A549 (cell line): Measurements from ENCODE around the gene MTHFD2. TPM values are rescaled to one million over a fixed set of nuclear protein-coding genes. Genes with fewer than 3 reads are reported as not detected.

Experiments
- ATAC-seq, 2 experiments: fragments of 200-7000 bp in 1 of 2; fragments of >200 bp in 1 of 2; cut with Nextera tagmentation in 1 of 2; cut with Tn5 transposase in 1 of 2; 3 replicates each; pipeline versions ENCODE4 v1.8.0 to v1.9.1; 2018 to 2020; ENCODE audit warnings: mild to moderate bottlenecking in 1 of 2, moderate library complexity in 1 of 2
- CTCF ChIA-PET: fragments of 300-600 bp; sonication (Branson Sonifier 250); formaldehyde crosslinking; extraction: SDS; loops from one replicate; lab custom pipeline; 2021; ENCODE audit warnings: antibody characterized with exemption, inconsistent platforms; lab: Yijun Ruan, JAX
- POLR2A ChIA-PET: fragments of 350-600 bp; formaldehyde crosslinking; extraction: SDS; loops from one replicate; lab custom pipeline; 2021; ENCODE audit warnings: antibody characterized with exemption, inconsistent platforms; lab: Yijun Ruan, JAX
- DNase-seq, 2 experiments: peaks; one replicate each; pipeline versions ENCODE4 v3.0.0 to v3.0.0-alpha.2; 2011 to 2016; ENCODE audit warnings: low read depth in 1 of 2, low spot score in 1 of 2
- FAIRE-seq: peaks from 2 replicates; lab custom pipeline; 2011; peaks lifted over from hg19 to GRCh38; lab: Jason Lieb, UNC
- H3K27ac ChIP-seq, 2 experiments: fragments of >200 bp; sonication (Bioruptor Twin); formaldehyde crosslinking; 3 replicates each; pipeline ENCODE4 v1.5.1; 2016 to 2017
- H3K4me1 ChIP-seq: fragments of >200 bp; sonication (Bioruptor Twin); formaldehyde crosslinking; 3 replicates; pipeline ENCODE4 v1.6.1; 2016
- H3K4me2 ChIP-seq: fragments of >200 bp; sonication (Bioruptor Twin); formaldehyde crosslinking; 3 replicates; pipeline ENCODE4 v1.6.1; 2016
- H3K4me3 ChIP-seq: fragments of >200 bp; sonication (Bioruptor Twin); formaldehyde crosslinking; 3 replicates; pipeline ENCODE4 v1.5.1; 2016
- H3K9me3 ChIP-seq: fragments of >200 bp; sonication (Bioruptor Twin); formaldehyde crosslinking; 3 replicates; pipeline ENCODE4 v1.6.1; 2016
- ATOH8 ChIP-seq: fragments of 250-450 bp; sonication (Bioruptor Pico); IDR thresholded peaks from 2 replicates; pipeline ENCODE4 v1.5.0; 2020; ENCODE audit warnings: low read depth, mild to moderate bottlenecking, moderate library complexity
- CBX8 ChIP-seq: fragments of 200-600 bp; sonication (generic); IDR thresholded peaks from 2 replicates; pipeline ENCODE4 v1.6.1; 2016
- CEBPB ChIP-seq, 2 experiments: fragments of >200 bp in 1 of 2; sonication (Bioruptor Twin) in 1 of 2; formaldehyde crosslinking in 1 of 2; IDR thresholded peaks; 2 replicates each; pipeline ENCODE4 v1.6.1; 2012 to 2016
- E2F6 ChIP-seq: IDR thresholded peaks from 2 replicates; pipeline ENCODE4 v1.6.1; 2012; ENCODE audit warnings: low read depth, borderline replicate concordance
- EHMT2 ChIP-seq: fragments of 200-600 bp; sonication (generic); IDR thresholded peaks from 2 replicates; pipeline ENCODE4 v1.6.1; 2016; ENCODE audit warnings: antibody characterized with exemption, low read depth, mild to moderate bottlenecking, moderate library complexity
- JUN ChIP-seq, 2 experiments: fragments of >200 bp; sonication (Bioruptor Twin); formaldehyde crosslinking; IDR thresholded peaks; 2 replicates in 1 of 2; 3 replicates in 1 of 2; pipeline ENCODE4 v1.6.1; 2016 to 2017
- MAFK ChIP-seq: fragments of 450-650 bp; IDR thresholded peaks from 2 replicates; pipeline ENCODE4 v1.6.1; 2014; ENCODE audit not compliant: partially characterized antibody
- MAZ ChIP-seq: fragments of 150-350 bp; IDR thresholded peaks from 2 replicates; pipeline ENCODE4 v1.6.1; 2014; ENCODE audit warnings: antibody characterized with exemption, low read depth, low read length, borderline replicate concordance
- RAD21 ChIP-seq, 2 experiments: fragments of >200 bp in 1 of 2; sonication (Bioruptor Twin) in 1 of 2; formaldehyde crosslinking in 1 of 2; IDR thresholded peaks in 1 of 2; conservative IDR thresholded peaks in 1 of 2; 2 replicates in 1 of 2; 3 replicates in 1 of 2; pipeline ENCODE4 v1.6.1; 2012 to 2018; ENCODE audit warnings: inconsistent platforms in 1 of 2
- RCOR1 ChIP-seq: fragments of 150-350 bp; IDR thresholded peaks from 2 replicates; pipeline ENCODE4 v1.6.1; 2014; ENCODE audit warnings: antibody characterized with exemption, low read length, low read depth
- REST ChIP-seq: fragments of 200-600 bp; sonication (generic); IDR thresholded peaks from 2 replicates; pipeline ENCODE4 v1.6.1; 2016; ENCODE audit warnings: antibody characterized with exemption, mild to moderate bottlenecking, moderate library complexity
- SMC3 ChIP-seq: fragments of >200 bp; sonication (Bioruptor Twin); formaldehyde crosslinking; IDR thresholded peaks from 3 replicates; pipeline ENCODE4 v1.6.1; 2018; ENCODE audit warnings: inconsistent platforms
- TP53 ChIP-seq: fragments of 250-450 bp; sonication (Bioruptor Pico); IDR thresholded peaks from 2 replicates; pipeline ENCODE4 v1.5.0; 2021; ENCODE audit warnings: mild to moderate bottlenecking, moderate library complexity
- ZSCAN20 ChIP-seq: fragments of 250-450 bp; sonication (Bioruptor Pico); IDR thresholded peaks from 2 replicates; pipeline ENCODE4 v1.8.0; 2022; ENCODE audit warnings: mild to moderate bottlenecking, moderate library complexity
- WGBS: methylation state at CpG from one replicate; pipeline ENCODE4 v1.1.6; 2017; ENCODE audit errors: missing lambda C conversion rate; 5-methylcytosine and 5-hydroxymethylcytosine counted together
- polyA plus RNA-seq, 4 experiments: library from polyadenylated mRNA; depleted of rRNA in 3 of 4; stranded (reverse); fragments of >200 nt; fragmentation: RNase III in 1 of 4; extraction: RNeasy Plus Mini Kit Qiagen cat#74134 plus additional on column Dnase treatment in 1 of 4; gene quantifications; 2 replicates in 3 of 4; 3 replicates in 1 of 4; pipeline ENCODE4 v1.2.3, GENCODE V29; 2011 to 2017
- TF ChIP-seq, protein P1 (sequence below): IDR thresholded peaks from 2 replicates; pipeline ENCODE4 v1.6.1; 2012
- TF ChIP-seq, protein P2 (sequence below): fragments of 150-350 bp; IDR thresholded peaks from 2 replicates; pipeline ENCODE4 v1.6.1; 2014; ENCODE audit warnings: low read depth, mild to moderate bottlenecking, low read length
- TF ChIP-seq, protein P3 (sequence below): fragments of >200 bp; sonication (Bioruptor Twin); formaldehyde crosslinking; IDR thresholded peaks from 3 replicates; pipeline ENCODE4 v1.6.1; 2016

MTHFD2 gene
- polyA plus RNA-seq, 2 of the 4 experiments (the other 2 are of a cell fraction) = 149 to 608 TPM

DNA sequence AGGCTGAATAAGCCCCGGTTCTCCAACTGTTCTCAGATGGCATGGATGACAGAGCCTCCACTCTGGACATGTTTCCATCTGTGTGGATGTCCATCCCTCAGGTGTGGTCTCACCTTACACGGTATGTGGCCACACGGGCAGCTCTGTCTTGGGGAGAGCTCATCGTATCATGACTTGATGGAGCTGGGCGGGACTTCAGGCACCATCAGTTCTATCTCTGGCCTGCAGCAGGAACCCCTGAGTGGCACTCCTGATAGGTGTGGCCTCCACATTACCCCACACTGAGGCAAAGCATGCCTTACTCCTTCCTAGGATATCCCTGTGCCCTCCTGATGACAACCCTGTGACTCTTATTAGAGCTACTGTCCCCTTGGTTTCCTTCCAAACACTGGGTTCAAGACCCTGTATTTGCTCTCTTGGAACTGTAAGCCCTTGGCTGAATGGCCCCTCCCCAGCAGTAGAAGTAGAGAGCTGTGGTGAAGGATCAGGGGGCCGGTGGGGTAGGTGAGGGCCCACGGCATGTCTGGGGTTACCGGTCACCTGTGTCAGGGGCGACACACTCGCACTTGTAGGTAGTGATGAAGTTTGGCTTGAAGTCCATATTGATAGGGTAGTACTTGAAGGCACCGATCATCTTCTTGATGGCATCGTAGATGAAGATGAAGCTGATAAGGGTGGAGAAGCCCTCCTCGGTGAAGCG, 48.2 kb downstream of the MTHFD2 start:
- no peak overlapping the region for H3K4me3 ChIP-seq
- no peaks in the 10 kb centered on the region for H3K4me1 ChIP-seq
- TF ChIP-seq JUN (IDR thresholded peaks at IDR 0.05) (no peak), MAZ (no peak), CBX8 (no peak), MAFK (no peak), ATOH8 (CRISPR knock-in tag) (no peak), SMC3 (no peak), RCOR1 (no peak), CEBPB (IDR thresholded peaks at IDR 0.05) (no peak), E2F6 (no peak), REST (no peak), RAD21 (conservative IDR thresholded peaks at IDR 0.05 in 1 of 2, IDR thresholded peaks at IDR 0.05 in 1 of 2) (no peak), EHMT2 (no peak), TP53 (CRISPR knock-in tag) (no peak), ZSCAN20 (CRISPR knock-in tag) (no peak)
- TF ChIP-seq, protein P1, sequence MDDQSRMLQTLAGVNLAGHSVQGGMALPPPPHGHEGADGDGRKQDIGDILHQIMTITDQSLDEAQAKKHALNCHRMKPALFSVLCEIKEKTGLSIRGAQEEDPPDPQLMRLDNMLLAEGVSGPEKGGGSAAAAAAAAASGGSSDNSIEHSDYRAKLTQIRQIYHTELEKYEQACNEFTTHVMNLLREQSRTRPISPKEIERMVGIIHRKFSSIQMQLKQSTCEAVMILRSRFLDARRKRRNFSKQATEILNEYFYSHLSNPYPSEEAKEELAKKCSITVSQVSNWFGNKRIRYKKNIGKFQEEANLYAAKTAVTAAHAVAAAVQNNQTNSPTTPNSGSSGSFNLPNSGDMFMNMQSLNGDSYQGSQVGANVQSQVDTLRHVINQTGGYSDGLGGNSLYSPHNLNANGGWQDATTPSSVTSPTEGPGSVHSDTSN = no peak
- TF ChIP-seq, protein P2, sequence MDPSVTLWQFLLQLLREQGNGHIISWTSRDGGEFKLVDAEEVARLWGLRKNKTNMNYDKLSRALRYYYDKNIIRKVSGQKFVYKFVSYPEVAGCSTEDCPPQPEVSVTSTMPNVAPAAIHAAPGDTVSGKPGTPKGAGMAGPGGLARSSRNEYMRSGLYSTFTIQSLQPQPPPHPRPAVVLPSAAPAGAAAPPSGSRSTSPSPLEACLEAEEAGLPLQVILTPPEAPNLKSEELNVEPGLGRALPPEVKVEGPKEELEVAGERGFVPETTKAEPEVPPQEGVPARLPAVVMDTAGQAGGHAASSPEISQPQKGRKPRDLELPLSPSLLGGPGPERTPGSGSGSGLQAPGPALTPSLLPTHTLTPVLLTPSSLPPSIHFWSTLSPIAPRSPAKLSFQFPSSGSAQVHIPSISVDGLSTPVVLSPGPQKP = no peak
- TF ChIP-seq, protein P3, sequence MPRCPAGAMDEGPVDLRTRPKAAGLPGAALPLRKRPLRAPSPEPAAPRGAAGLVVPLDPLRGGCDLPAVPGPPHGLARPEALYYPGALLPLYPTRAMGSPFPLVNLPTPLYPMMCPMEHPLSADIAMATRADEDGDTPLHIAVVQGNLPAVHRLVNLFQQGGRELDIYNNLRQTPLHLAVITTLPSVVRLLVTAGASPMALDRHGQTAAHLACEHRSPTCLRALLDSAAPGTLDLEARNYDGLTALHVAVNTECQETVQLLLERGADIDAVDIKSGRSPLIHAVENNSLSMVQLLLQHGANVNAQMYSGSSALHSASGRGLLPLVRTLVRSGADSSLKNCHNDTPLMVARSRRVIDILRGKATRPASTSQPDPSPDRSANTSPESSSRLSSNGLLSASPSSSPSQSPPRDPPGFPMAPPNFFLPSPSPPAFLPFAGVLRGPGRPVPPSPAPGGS = no peak
- no peak overlapping the region for H3K27ac ChIP-seq
- FAIRE-seq = no peak
- H3K4me2 ChIP-seq = no peak overlapping the region
- 84% methylated on average over 14 of the region's 14 CpGs for WGBS
- ATAC-seq = no peak
- POLR2A ChIA-PET = no interaction called here
- CTCF ChIA-PET = interaction anchor here (0.6 to 6.0 kb wide), 9 partner anchors 8 to 285 kb away, joined by 3 to 69 read pairs (median 3); no protein-coding TSS in a partner anchor
- H3K9me3 ChIP-seq = no peaks in the 10 kb centered on the region
- no peak for DNase-seq
